HEK293 (cell line): ENCODE measurements around the gene CORT.

Source experiments
- CTCF ChIA-PET: fragments of 350-600 bp; formaldehyde crosslinking; extraction: SDS; loops from one replicate; lab custom pipeline; 2021; ENCODE audit warnings: antibody characterized with exemption; lab: Yijun Ruan, JAX
- POLR2A ChIA-PET: fragments of 300-600 bp; formaldehyde crosslinking; extraction: SDS; loops from one replicate; lab custom pipeline; 2020; ENCODE audit warnings: antibody characterized with exemption, inconsistent platforms; lab: Yijun Ruan, JAX
- H3K27ac ChIP-seq: fragments of 200-500 bp; sonication (Bioruptor generic); 2 replicates; pipeline ENCODE4 v1.5.1; 2014; ENCODE audit warnings: low read depth, low read length, control low read depth, inconsistent platforms; ENCODE audit errors: extremely low read depth
- H3K36me3 ChIP-seq, 2 experiments: fragments of 200-500 bp in 1 of 2; sonication (Bioruptor generic) in 1 of 2; 1 replicate in 1 of 2; 2 replicates in 1 of 2; pipeline ENCODE4 v1.5.1; 2014 to 2017; ENCODE audit warnings: inconsistent platforms in 2 of 2, low read length in 2 of 2; ENCODE audit not compliant: control insufficient read depth in 2 of 2, insufficient read depth in 1 of 2
- H3K4me1 ChIP-seq: fragments of 200-500 bp; sonication (Bioruptor generic); 2 replicates; pipeline ENCODE4 v1.5.1; 2014; ENCODE audit warnings: mild to moderate bottlenecking, low read length, inconsistent platforms; ENCODE audit not compliant: control insufficient read depth, insufficient read depth
- H3K4me3 ChIP-seq: 2 replicates; pipeline ENCODE4 v1.5.1; 2011; ENCODE audit warnings: low read depth, mild to moderate bottlenecking, control low read depth, low read length, moderate library complexity
- H3K9me3 ChIP-seq: fragments of 200-500 bp; sonication (Bioruptor generic); 2 replicates; pipeline ENCODE4 v1.5.1; 2014; ENCODE audit warnings: low read depth, low read length, inconsistent platforms; ENCODE audit not compliant: control insufficient read depth, insufficient read depth
- BCL11A ChIP-seq: fragments of 450-650 bp; formaldehyde crosslinking; IDR thresholded peaks from 2 replicates; pipeline ENCODE4 v1.5.1; 2016; ENCODE audit warnings: low read depth, missing biosample characterization, missing genetic modification characterization
- INSM2 ChIP-seq: fragments of 450-650 bp; formaldehyde crosslinking; IDR thresholded peaks from 2 replicates; pipeline ENCODE4 v1.5.1; 2016; ENCODE audit warnings: missing biosample characterization, missing genetic modification characterization
- PRDM2 ChIP-seq: fragments of 450-650 bp; formaldehyde crosslinking; IDR thresholded peaks from 2 replicates; pipeline ENCODE4 v1.5.1; 2016; ENCODE audit warnings: missing biosample characterization, missing genetic modification characterization, borderline replicate concordance
- ZBTB21 ChIP-seq: fragments of 450-650 bp; formaldehyde crosslinking; IDR thresholded peaks from 2 replicates; pipeline ENCODE4 v1.5.1; 2017; ENCODE audit warnings: missing biosample characterization, missing genetic modification characterization
- ZNF121 ChIP-seq: fragments of 450-650 bp; formaldehyde crosslinking; IDR thresholded peaks from 2 replicates; pipeline ENCODE4 v1.5.1; 2016; ENCODE audit warnings: missing biosample characterization, missing genetic modification characterization
- ZNF19 ChIP-seq: fragments of 450-650 bp; formaldehyde crosslinking; IDR thresholded peaks from 2 replicates; pipeline ENCODE4; 2016; ENCODE audit warnings: missing biosample characterization, missing genetic modification characterization, low read depth
- ZNF202 ChIP-seq: fragments of 450-650 bp; formaldehyde crosslinking; IDR thresholded peaks from 2 replicates; pipeline ENCODE4 v1.5.1; 2016; ENCODE audit warnings: missing biosample characterization, missing genetic modification characterization, borderline replicate concordance
- ZNF214 ChIP-seq: fragments of 450-650 bp; formaldehyde crosslinking; IDR thresholded peaks from 2 replicates; pipeline ENCODE4 v1.5.1; 2017; ENCODE audit warnings: missing biosample characterization, mild to moderate bottlenecking, missing genetic modification characterization, borderline replicate concordance
- ZNF324 ChIP-seq: fragments of 450-650 bp; formaldehyde crosslinking; IDR thresholded peaks from 2 replicates; pipeline ENCODE4 v1.5.1; 2016; ENCODE audit warnings: missing biosample characterization, missing genetic modification characterization
- ZNF335 ChIP-seq: fragments of 450-650 bp; formaldehyde crosslinking; conservative IDR thresholded peaks from 2 replicates; pipeline ENCODE4 v1.5.1; 2016; ENCODE audit warnings: missing biosample characterization, missing genetic modification characterization
- ZNF473 ChIP-seq: fragments of 450-650 bp; formaldehyde crosslinking; IDR thresholded peaks from 2 replicates; pipeline ENCODE4 v1.5.1; 2017; ENCODE audit warnings: missing biosample characterization, missing genetic modification characterization
- ZNF600 ChIP-seq: fragments of 450-650 bp; formaldehyde crosslinking; IDR thresholded peaks from 2 replicates; pipeline ENCODE4 v1.5.1; 2016; ENCODE audit warnings: missing biosample characterization, missing genetic modification characterization
- ZNF623 ChIP-seq: fragments of 450-650 bp; formaldehyde crosslinking; IDR thresholded peaks from 2 replicates; pipeline ENCODE4 v1.5.1; 2016; ENCODE audit warnings: missing biosample characterization, missing genetic modification characterization
- ZNF830 ChIP-seq: fragments of 450-650 bp; IDR thresholded peaks from 2 replicates; pipeline ENCODE4 v1.5.0; 2018; ENCODE audit warnings: missing biosample characterization, missing genetic modification characterization, low read depth, mild to moderate bottlenecking, moderate library complexity
- ZNF837 ChIP-seq: fragments of 450-650 bp; formaldehyde crosslinking; IDR thresholded peaks from 2 replicates; pipeline ENCODE4 v1.5.1; 2016; ENCODE audit warnings: missing biosample characterization, missing genetic modification characterization

CORT gene

GRCh38 chr1:10444795-10445397, 4.9 kb upstream of the CORT start:
- peaks cover 4 to 45% of the 10 kb centered on the region in 2 experiments; a peak in 2 of 3 replicates for H3K36me3 ChIP-seq
- TF ChIP-seq ZNF121 (peak; percentile 72; the same call in 1 of the 2 replicates), INSM2 (tag by site-specific recombination) (no peak)
- H3K9me3 ChIP-seq = no peaks in the 10 kb centered on the region
- POLR2A ChIA-PET = interaction anchor here (0.6 kb wide), 1 partner anchor 296 kb away, joined by 4 read pairs; no protein-coding TSS in a partner anchor
- H3K4me3 ChIP-seq = no peak overlapping the region
- CTCF ChIA-PET = interaction anchor here (0.6 to 1.2 kb wide), 3 partner anchors 14 to 49 kb away, joined by 3 to 4 read pairs (median 3); no protein-coding TSS in a partner anchor
- H3K4me1 ChIP-seq = no peaks in the 10 kb centered on the region
- H3K27ac ChIP-seq = no peak overlapping the region

DNA sequence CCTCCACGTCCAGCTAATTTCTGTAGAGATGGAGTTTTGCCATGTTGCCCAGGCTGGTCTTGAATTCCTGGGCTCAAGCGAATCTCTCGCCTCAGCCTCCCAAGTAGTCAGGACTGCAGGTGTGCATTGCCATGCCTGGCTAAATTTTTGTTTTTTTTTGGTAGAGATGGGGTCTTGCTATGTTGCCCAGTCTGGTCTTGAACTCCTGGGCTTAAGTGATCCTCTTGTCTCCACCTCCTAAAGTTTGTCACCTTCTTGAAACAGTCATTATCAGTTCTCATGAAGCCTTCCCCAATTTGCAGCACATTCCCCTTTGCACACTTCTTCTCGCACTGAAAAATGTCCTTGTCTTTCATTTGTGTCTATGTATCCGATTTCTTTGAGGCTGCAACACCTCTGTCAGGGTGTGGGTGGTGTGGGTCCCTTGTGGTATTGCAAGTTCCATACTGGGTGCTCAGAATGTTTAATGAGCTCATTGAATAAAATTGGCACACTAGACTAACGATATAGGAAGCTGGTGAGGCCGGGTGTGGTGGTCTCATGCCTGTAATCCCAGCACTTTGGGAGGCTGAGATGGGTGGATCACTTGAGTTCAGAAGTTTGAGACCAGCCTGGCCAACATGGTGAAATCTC, 2.9 kb upstream of the CORT start:
- H3K4me1 ChIP-seq = no peaks in the 10 kb centered on the region
- H3K9me3 ChIP-seq = no peaks in the 10 kb centered on the region
- POLR2A ChIA-PET = interaction anchor here (0.6 to 0.7 kb wide), 2 partner anchors 11 to 14 kb away, joined by 5 to 6 read pairs; no protein-coding TSS in a partner anchor
- H3K27ac ChIP-seq = no peak overlapping the region
- TF ChIP-seq BCL11A (tag by site-specific recombination) (no peak), ZNF335 (tag by site-specific recombination) (no peak), ZNF214 (tag by site-specific recombination) (no peak), ZNF19 (no peak), ZNF623 (tag by site-specific recombination) (no peak), ZNF324 (tag by site-specific recombination) (no peak), ZNF121 (peak; percentile 96)
- TF ChIP-seq, all 188 proteins: peak for 1
- peaks cover 0 to 39% of the 10 kb centered on the region in 2 experiments; a peak in 2 of 3 replicates for H3K36me3 ChIP-seq
- CTCF ChIA-PET = interaction anchor here (0.7 to 0.9 kb wide), 2 partner anchors 47 to 443 kb away, joined by 3 read pairs; no protein-coding TSS in a partner anchor
- H3K4me3 ChIP-seq = no peak overlapping the region

- H3K27ac ChIP-seq = no peak overlapping the region
- CTCF ChIA-PET = interaction anchor here (1.2 kb wide), 1 partner anchor 44 kb away, joined by 4 read pairs; no protein-coding TSS in a partner anchor
- no peaks in the 10 kb centered on the region for H3K4me1 ChIP-seq
- TF ChIP-seq ZNF830 (tag by site-specific recombination) = no peak
- TF ChIP-seq ZNF600 = 0 out of 2 replicates have a peak, but pooled peaks have one; percentile 21
- H3K36me3 ChIP-seq = peaks cover 0 to 20% of the 10 kb centered on the region in 2 experiments; a peak in 2 of 3 replicates
- POLR2A ChIA-PET = interaction anchor here (1.0 to 1.1 kb wide), 2 partner anchors 8 to 9 kb away, joined by 3 to 6 read pairs; no protein-coding TSS in a partner anchor
- H3K4me3 ChIP-seq = no peak overlapping the region
- no peaks in the 10 kb centered on the region for H3K9me3 ChIP-seq
Measured at GRCh38 chr1:10450156-10450814, 454 bp downstream of the CORT start.

DNA sequence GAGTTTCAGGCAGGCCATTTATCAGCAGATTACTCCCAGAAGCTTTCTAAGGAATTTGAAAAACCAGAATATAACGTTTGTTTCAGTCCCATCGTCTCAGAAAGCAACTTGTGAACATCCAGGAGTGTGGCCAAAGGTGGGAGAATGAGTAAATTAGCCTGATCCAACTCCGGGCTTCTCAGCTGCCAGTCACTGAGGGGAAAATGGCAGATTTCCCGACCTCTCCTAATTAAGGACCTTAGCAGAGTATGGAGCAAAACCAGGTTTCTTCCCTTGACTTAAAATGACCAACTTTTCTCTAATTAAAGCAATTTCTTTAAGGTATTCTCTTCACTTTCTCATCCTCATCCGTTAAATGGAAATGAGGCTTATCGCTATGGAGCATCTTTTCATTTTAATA, 1.0 kb downstream of the CORT start:
- Histone ChIP-seq H3K4me1 (no peaks in the 10 kb centered on the region), H3K4me3 (no peak overlapping the region), H3K36me3 (peaks cover 0 to 17% of the 10 kb centered on the region in 2 experiments; a peak in 2 of 3 replicates), H3K27ac (no peak overlapping the region; the same call in 1 of the 2 replicates), H3K9me3 (no peaks in the 10 kb centered on the region)
- ChIA-PET POLR2A (interaction anchor here (1.1 kb wide), 1 partner anchor 9 kb away, joined by 3 read pairs; no protein-coding TSS in a partner anchor), CTCF (no interaction called here)
- TF ChIP-seq ZNF837 (tag by site-specific recombination) (no peak), ZBTB21 (tag by site-specific recombination) (no peak), ZNF600 (no peak), ZNF473 (tag by site-specific recombination) (no peak), PRDM2 (no peak), ZNF202 (tag by site-specific recombination) (no peak)
